Hematopoietic multipotent progenitor cell (in vitro differentiated cells): ENCODE results near the gene CCDC12. TPM values are rescaled to one million over a fixed set of nuclear protein-coding genes. Genes with fewer than 3 reads are reported as not detected.

Experiments used
- DNase-seq, 3 donors: peaks; one replicate each; pipeline ENCODE4 v3.0.0-alpha.2; 2011 to 2015; ENCODE audit warnings: low read depth in 2 of 3, low spot score in 2 of 3
- total RNA-seq: library from RNA; depleted of rRNA; stranded (reverse); fragments of >200 nt; gene quantifications from one replicate; pipeline ENCODE4 v1.2.3, GENCODE V29; 2012

The CCDC12 gene
- total RNA-seq = 41.7 TPM

DNA sequence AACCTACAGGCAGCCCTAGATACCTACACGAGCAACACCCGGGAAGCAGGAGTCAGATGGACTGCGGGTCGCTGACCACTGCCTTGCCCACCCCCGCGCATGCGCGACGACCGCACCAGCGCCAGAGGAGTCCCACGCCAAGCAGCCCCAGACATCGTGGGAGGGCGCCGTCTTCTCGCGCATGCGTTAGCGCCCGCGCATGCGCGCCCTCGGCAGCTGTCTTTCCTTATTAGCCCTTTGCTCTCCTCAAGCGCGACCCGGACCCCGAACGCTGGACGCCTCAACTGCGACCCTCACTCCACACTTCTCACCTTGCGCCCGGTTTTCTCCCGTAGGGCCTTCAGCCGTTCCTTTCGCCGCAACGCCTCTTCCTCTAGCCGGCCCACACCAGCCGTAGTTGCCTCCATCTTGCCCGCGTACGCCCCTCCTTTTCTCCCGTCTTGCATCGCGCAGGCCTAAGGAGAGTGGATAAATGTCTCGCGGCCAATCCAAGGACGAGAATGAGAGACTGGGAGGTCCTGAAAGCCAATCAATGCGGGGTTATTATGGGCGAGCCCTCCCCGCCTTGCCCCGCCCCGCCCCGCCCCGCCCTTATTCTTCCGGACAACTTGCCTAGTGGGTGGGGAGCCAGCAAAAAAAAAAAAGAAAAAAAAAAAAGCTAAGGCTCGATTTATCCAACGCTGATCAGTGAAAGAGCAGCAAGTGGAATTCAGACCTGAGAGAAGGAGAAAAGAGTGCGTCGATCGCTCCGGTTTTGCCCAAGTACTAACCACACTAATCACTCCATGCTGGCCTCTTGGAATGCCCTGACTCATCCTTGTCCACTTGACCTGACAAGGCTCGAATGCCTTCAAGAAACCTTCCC is at the start of gene CCDC12:
Gene CCDC12, minus strand, starts transcription at position 420 of the 865 bp plus-strand sequence. Its CDS starts 13 bp downstream, at position 407.
- peak; percentile 84 to 99 (median 97) for DNase-seq

DNA sequence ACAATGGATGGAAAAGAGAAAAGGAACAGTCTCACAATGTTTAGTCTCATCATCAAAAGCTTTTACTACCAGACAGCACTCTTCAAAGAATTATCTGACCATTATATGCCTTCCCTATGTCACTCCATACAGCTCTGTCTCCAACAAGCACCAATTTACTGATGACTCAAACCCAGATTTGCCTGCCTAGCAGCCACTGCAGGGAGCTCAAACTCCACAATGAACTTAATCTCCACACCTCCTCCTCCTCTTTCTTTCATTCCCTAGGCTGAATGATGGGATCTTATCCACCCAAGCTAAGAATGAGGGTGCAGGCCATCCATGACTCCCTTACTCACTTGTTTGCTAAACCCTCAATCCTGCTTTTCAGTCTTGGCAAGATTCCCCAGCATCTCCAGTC is 48.4 kb upstream of the CCDC12 start:
- DNase-seq = no peak

DNA sequence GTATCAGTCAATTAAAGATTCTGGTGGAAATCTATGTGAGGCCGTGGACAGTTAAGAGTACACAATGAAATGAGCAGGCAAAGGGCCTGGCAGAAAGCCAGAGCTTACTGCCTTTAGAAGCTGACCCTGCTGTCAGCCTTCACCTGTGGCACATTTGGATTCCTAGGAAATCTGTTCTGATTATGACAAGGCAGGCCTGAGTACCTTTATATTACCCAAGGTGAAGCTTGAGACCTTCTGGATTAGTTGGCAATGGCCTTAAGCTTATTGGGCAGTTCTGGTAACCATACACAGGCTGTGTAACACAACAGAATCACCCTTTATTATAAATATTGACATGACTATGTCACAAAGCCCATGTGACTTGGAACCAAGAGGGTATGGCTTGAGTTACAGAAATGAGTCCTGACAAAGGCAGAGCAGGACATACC is 46.1 kb upstream of the CCDC12 start:
- DNase-seq = no peak

DNA sequence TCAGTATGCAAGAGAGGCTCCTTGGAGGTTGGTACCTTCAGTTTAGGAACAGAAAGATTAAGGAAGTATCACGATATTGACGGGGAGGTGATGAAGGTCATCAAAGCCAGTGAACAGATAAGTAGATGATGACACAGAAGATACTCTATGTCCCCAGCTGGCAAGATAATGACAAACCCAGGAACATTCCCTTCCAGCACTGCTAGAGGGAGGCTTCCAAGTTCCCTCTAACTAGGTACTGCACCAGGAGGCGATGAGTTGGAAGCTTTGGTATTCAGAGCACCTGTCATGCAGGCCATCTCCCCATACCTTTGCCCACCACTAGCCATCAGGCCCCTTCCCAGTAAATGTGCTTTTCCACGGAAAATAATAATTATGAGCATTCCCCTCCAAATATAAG is 43.8 kb upstream of the CCDC12 start:
- no peak for DNase-seq

DNA sequence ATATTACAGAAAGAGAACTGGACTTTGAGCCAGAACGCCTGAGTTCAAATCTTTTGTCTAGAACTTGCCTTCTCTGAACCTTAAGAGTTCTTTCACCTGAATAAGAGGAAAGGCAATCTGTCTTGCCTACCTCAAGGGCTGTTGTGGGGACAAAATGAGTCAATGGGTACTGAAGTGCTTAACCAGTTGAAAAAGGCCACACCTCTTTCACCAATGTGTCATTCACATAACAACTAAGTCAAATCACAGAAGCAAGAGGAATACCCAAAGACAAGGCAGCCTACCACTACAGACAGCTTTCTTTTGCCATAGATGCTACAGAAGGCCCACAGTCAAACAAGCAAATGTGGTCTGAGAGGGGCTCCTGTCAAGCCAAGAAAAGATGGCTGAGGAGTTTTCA is 42.7 kb upstream of the CCDC12 start:
- DNase-seq = no peak

DNA sequence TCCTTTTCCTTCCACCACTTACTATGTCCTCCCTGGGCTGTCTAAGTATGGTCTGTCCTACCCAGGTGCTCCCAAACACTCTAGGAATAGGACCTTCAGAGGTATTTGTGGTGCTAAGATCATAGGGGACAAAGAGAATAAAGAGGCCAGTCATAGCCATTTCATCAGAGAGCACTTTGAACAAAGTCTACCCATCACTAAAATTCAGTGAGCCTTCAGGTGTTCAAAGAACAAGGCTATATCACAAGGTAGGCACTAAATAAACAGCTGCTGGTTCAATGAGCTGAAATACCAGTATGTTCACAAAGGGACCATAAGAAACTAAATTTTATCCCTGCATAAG is 41.7 kb upstream of the CCDC12 start:
- DNase-seq = no peak

DNA sequence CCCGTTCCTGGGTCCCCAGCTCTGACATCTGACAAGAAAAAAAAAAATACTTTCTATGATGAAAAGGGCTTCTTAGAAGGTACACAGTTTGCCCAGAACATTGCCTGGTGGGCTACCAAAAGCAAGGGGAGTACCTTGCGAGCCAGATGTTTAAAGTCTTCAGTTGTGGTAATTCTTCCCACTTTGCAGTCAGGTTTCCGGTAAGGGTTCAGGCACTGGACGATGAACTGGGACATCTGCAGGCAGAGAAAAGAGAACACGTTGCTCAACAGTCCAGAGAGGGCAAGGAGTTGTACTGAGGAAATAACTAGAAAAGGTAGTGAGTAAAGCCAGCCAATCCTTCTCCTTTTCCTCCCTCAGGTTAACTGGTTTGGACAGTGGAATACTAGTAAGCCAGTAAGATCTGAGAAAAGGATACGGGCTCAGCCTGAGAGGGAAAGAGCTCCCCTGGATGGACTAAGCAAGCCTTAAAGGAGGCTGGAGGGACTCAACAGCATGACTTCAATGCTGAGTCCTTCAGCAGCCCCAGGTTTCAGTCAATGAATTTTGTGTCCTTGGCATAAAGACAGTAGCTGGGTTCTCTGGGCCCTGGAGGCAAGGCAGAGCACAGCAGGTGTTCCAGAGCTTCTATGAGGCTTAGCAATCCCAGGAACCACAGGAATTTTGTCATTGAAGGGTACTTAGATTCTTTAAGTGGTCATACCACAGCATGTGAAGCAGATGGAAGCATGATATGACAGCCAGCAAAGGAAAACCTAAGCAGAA is 41.1 kb upstream of the CCDC12 start:
- no peak for DNase-seq

DNA sequence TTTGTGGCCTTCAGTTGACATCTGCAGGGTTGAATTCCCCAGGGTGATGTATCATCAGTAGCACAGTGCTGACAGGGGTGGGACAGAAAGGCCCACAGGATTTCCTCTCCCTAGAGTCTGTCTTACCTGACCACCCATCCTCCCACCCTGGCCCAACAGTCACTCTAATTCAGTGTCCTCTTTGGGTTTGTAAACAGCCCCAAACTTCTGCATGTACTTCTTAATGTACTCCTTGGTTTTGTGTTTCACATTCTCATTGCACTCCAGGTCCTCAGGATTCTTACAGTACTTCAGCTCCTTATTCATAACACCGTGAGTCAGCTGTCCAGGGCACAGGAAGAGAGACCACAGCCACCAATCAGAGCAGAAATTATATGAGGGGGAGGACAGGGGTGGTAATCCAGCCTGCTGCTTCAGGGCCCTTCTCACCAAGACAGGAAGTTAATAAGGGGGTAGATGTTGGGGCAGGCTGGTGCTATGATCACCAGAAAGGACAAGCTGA is 40.4 kb upstream of the CCDC12 start:
- peak in 2 of 3 donors; percentile 81 to 91 for DNase-seq

DNA sequence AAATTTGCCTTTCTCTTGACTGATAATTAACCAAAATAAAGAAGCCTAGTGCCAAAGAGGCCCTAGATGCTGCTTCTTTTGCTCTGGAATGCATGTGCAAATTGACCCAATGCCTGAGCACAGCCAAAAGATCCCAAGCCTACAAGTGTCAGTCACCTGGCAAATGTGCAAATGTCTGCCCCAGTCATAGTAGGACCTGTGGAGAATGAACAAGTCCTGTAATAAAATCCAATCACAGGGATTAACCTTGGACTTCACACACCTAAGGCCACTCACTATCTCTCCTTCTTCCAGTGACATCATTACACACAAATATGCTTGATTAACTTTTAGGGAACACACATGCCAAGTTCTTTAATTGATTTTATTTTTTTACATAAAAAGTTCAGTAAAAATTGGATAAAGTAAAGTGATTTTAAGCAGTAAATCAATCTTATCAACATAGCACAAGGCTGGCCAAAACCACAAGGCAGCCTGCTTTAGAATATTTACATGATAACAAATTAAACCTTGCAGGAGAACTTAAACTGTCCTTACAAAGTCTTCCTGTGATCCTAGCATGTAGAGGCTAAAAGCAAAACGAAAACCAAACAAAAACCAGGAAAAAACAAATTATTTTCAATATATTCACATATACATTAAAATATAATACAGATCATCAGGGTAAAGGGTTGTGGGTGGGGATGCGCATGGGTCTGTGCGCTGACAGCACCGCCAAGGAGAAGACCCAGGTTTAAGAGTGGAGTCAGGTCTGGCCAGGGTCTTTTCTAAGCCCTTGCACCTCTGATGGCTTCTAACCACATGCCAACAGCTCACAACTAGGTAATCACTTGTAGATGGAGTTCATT is 39.8 kb upstream of the CCDC12 start:
- no peak for DNase-seq

DNA sequence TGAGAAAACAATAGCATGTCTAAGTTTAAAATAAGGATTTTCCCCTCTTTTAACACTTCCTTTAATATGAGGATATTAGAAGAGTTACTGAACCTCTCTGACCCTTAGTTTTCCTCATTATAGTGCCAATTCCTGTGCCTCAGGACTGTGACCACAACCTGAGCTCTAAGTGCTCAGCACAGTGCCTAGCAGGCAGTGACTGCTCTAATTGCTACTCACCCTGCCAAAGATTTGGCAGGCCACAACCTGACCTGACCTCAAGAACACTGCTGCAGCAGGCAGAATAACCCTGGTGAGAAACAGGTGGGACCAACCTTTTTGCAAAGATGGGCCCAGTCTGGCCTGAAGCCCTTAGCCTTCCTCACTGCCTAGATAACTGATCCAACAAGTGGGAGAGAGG is 38.6 kb upstream of the CCDC12 start:
- DNase-seq = no peak

DNA sequence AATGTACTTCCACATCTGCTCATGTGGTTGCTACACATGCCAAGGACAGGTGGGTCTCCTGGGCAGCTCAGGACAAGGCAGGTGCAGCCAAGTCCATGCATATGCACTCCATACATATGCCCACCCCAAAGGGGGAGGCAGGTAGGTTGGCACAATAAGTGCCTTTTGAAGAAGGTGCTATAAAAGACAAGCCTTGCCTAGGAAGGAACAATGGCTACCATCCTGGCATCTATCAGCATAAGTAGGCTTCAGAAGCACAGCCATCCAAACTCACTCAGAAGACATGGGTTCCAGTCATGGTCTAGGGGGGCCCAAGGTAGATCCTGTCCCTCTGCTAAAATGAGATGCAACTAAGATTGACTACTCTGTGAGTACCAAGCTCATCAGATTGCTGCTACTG is 37.5 kb upstream of the CCDC12 start:
- DNase-seq = no peak

DNA sequence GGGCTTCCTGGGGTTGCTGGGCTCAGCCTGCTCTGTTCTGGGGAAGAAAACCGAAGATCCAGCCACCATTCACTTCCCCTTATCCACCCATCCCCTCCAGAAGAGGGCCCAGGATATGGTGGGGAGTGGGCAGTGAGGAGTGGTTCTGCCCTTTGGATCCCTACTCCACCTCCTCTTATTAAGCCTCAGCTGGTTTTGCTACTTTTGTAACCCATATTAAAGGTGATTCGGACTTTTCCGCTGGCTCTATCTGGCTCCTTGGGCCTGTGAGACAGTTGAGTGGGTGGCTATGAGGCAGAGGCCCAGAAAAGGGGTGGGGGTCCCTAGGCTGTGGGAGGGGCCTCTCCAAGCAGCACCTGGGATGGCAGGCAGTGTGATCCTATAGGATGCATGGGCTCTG is 36.7 kb upstream of the CCDC12 start:
- DNase-seq = no peak

DNA sequence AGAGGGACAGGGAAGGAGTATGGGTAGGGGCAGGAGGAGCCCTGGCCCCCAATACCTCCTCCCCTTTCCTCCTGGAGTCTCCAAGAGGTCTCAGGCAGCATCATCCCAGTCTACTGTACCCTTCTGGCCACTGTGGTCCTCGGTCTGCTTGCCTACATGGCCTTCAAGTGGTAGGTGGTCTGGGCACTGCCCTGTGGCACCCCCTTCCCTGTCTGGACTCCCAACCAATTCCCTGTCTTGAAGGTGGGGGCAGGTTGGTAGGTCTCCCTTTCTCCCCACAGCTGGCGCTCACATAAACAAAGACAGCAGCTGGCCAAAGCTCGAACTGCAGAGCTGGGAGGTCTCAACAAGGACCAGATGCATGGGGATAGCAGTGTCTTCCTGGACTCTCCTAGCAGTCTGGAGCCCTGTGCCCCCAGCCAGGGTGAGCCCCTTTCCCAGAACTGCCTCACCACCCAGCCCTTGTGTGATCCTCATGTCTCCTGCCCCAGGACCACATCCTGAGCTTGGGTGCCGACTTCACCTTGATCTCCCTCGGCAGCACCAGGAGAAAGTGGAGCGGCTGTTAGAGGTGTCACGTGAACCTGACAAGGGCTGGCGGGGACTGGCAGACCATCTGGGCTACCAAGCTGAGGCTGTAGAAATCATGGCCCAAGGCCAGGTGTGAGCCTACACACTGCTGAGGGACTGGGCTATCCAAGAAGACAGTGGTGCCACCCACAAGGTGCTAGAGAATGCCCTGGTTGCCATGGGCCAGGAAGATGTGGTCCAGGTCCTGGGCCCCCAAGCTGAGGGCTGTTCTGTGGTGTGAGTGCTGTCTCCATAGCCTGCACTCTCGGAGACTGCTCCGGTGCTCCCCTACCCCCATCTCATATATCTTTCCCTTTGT is 36.0 kb upstream of the CCDC12 start:
- no peak for DNase-seq

DNA sequence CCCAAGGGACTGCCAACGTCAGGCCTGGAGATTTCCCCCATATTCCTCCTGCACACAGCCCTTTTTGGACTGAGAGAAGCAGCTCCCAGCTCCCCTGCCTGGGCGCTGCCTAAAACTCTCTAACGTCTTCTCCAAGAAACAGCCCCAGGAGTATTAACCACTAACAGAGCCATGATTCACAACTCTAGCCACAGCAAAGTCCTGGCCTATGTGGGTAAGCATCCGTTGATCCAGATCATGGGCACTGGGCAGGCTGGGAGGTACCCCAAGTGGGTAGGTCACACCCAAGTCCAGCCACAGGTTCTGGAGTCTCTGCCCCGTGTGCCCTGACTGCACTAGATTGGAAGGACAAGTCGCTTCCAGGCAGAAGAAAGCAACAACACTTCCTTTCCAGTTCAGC is 34.8 kb upstream of the CCDC12 start:
- no peak for DNase-seq

DNA sequence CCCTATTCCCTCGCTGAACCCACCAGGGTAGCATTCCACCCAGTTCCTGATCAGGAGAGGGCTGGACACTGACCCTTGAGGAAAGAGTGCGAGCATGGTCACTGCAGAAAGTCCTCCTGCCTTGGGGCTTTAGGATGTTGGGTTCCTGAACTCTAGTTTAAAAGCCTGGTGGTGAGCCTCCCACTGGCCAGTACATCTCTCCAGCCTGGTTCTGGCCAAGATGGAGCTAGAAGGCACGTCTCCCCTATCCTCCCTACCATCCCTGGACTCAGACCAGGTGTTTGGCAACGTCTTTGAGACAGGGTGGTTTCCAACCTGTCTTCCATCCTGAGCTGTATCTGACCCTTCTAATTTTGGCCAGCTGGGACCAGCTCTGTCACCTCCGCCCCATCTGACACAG is 34.4 kb upstream of the CCDC12 start:
- DNase-seq = no peak

DNA sequence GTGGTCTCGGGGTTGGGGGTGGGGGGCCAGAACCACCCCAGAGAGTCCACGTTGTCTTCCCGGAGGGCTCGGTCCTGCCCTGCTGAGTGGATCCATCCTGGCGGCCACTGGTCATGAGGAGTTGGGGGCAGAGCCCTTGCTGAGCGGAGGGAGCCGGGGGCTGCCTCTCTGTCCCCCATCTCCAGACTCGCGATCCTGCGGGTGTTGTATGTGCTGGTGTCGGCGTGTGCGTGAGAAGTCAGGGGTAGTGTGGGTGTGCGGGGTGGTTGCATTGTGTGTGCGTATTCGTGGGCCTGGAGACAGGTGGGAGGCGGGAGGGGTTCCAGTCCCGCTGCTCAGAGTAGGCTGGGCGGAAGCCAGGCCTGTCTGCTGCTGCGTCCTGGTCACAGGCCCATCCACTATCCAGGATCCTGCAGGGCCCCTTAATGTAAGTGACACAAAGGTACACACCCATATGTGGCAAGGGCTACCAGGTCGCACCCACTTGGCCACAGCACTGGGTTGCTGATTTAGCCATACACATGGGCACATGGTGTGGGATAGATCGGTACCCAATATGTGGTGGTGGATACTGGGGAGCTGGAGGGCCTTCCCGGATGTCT is 33.7 kb upstream of the CCDC12 start:
- DNase-seq = no peak

DNA sequence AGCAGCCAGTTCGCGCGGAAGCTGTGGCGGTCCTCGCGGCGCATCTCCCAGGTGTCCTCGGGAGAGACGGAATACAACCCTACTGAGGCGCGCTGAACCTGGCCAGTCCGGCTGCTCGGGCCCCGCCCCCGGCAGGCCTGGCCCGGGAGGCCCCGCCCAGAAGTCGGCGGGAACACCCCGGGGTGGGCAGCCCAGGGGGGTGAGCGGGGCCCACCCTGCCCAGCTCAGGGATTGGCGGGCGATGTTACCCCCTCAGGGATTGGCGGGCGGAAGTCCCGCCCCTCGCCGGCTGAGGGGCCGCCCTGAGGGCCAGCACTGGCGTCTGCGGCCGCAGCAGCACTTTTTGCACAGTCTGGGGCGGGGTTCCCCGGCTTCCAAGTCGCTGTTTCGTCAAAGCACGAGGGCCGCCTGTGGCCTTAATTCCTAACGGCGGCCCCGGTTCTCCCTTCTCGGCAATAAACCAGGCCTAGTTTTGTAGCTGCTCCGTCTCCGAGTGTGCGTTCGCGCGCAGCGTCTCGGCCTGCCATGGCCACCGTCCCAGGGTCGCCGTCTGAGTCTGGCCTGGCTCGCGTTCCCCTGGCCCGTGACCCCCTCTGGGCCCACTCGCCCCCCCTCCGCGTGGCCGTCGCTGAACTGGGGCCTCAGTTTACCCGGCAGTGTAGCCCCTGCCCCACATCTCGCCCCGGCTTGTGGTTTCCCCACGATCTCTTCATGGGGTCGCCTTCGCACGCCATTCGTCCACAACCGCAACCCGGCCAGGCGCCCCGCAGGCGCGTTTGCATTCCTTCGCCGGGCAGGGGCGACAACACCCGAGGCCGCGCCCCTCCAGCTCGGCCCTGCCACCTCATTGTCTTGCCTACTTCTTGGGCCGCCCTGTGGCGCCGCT is 32.9 kb upstream of the CCDC12 start:
- peak; percentile 45 to 93 (median 91) for DNase-seq

DNA sequence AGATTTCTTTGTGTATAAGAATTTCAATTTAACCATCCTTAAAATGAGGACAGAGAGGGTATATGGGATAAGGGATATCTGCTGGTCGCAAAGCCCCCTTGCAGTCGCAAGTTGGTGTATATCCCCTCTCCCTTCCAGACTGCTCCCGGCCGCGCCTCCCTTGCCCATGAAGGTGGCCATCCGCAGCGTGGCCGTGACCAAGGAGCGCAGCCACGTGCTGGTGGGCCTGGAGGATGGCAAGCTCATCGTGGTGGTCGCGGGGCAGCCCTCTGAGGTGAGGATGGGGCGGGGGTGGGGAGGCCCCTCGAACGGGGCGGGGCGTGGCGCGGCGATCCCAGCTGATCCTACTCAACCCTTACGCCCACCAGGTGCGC is 32.3 kb upstream of the CCDC12 start:
- no peak for DNase-seq
